NOMO-1 (cell line): Measurements from ENCODE around the gene TMC5.
"Not testable (repeated sequence)": the region's sequence is repeated elsewhere in the genome, so short reads cannot be mapped to it uniquely, and the experiment has no call there.

Source experiments
- DNase-seq, 2 experiments: peaks; one replicate each; lab custom pipeline; 2025; ENCODE audit not compliant: unreplicated experiment in 2 of 2; lab: John Stamatoyannopoulos, UW

Gene TMC5

DNA sequence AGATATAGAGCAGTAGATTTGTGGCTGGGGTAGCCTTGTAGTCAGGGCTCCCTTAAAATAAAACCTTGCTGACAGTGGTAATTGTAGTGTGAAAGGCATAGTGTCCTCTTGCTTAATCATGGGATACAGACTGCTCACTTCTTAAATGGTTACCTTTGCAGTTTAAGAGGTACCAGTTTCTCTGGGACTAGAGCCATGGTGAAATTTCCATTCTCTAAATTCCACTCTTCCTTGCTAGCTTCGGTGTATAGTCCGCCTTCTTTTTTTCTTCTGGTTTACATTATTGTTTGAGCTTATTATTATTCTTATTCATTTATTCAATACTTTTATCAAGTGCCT is 107.7 kb downstream of the TMC5 start:
- no peak for DNase-seq

DNA sequence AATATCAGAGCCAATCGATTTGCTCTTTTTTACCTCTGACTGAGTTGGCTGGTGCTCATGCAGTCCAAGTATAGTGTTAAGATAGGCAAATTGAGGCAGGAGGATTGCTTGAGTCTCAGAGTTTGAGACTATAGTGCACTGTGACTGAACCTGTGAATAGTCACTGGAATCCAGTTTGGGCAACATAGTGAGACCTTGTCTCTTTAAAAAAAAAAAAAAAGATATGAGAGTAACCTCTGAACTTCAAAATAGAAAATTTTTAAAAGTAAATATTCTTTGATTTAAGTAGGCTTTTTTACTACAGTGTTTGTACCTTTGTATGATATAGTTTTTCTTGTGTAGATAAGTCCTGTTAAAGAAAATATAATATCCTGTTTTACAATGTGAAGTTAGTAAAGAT is 109.5 kb downstream of the TMC5 start:
- no peak for DNase-seq

DNA sequence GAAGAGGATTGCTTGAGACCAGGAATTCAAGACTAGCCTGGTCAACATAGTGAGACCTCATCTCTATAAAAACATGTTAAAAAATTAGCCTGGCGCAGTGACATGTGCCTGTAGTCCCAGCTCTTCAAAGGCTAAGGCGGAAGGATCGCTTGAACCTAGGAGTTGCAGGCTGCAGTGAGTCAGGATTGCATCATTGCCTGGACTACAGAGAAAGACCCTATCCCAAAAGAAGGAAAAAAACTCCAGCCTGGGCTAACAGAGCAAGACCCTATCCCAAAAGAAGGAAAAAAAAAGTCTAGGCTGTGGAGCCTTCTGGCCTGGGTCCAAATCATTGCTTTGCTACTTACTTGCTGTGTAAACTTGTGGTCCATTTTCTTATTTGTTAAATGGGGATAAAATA is 111.0 kb downstream of the TMC5 start:
- DNase-seq: no peak

DNA sequence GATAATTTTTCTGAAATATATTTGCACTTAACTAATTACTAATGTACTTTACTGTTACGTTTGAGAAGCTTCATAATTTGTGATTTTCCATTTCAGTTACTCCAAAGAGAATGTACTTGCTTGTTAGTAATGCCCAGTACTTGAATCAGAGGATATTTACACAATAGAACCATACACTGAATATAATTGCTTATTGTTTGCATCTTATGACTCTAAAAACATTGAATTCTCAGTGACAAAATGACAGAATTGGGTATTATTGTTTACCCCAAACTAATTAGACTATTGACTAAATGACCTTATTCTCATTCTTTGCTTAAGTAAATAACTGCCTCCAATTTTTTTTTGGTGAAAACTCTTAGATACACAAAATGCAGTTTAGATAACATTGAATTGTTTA is 114.9 kb downstream of the TMC5 start:
- DNase-seq: no peak

DNA sequence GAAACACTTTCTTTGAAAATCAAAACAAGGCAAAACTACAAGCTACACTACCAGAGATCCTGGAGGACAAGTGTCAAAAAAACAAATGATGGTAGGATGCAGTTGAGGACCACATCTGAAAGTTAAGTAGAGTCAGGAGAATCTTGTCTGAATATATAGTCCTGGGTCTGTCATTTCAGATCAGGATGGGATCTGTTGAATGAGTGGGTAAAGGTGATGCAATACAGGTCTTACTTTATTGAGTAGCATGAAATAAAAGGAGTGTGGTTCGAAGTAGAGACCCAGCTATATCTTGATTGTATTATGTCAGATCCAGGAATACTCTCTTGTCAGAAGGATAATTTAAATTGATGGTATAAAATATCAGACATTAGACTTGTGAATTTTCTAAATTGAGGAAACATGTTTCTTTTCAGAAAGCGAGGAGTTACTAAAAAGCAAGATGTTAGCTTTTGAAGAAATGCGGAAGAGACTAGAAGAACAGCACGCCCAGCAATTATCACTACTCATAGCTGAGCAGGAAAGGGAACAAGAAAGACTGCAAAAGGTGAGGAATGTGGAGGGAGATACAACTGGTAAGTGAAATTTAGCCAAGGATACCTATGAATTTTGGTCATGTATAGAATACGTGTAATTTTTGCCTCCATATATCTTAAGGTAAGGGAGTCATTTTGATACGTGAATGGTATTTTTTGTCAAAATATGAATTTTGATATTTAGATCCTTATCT is 122.7 kb downstream of the TMC5 start:
- no peak for DNase-seq

DNA sequence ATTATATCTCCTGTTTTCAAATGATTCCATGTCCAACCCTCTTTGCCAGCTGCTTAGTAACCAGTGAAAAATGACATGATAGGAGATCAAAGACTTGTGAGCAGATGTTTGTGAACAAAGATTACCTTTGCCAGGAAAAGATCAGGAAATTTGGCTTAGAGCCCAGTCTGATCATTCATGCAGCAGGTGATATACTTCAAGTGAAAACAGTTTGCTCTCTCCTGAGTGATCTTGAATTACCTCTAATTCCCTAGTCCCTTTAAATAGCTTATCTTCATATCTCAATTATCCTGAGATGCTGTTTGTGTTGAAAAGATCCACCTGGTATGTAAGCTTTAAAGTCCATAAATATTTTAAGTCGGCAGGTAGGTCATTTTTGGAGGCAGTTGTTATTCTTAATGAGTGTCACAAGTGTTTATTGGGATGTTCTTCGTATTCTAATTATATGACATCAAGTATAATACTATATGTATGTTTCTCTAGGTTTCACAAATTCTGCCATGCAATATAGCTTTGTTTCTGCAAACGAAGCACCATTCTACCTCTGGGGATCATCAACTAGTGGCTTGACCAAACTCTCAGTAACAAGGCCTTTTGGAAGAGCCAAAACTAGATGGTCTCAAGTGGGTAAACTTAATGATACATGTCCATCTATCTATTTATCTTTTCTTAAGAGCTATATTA is 124.6 kb downstream of the TMC5 start:
- no peak for DNase-seq

DNA sequence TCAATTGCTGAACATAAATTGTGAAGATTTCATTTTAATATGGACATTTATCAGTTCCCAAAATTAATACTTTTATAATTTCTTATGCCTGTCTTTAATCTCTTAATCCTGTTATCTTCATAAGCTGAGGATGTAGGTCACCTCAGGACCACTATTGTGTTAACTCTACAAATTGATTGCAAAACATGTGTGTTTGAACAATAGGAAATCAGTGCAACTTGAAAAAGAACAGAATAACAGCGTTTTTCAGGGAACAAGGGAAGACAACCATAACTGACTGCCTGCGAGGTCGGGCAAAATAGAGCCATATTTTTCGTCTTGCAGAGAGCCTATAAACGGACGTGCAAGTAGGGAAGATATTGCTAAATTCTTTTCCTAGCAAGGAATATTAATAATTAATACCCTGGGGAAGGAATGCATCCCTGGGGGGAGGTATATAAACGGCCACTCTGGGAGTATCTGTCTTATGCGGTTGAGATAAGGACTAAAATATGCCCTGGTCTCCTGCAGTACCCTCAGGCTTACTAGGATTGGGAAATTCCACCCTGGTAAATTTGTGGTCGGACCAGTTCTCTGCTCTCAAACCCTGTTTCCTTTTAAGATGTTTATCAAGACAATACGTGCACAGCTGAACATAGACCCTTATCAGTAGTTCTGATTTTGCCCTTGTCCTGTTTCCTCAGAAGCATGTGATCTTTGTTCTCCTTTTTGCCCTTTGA is 125.8 kb downstream of the TMC5 start:
- not testable (repeated sequence) for DNase-seq

DNA sequence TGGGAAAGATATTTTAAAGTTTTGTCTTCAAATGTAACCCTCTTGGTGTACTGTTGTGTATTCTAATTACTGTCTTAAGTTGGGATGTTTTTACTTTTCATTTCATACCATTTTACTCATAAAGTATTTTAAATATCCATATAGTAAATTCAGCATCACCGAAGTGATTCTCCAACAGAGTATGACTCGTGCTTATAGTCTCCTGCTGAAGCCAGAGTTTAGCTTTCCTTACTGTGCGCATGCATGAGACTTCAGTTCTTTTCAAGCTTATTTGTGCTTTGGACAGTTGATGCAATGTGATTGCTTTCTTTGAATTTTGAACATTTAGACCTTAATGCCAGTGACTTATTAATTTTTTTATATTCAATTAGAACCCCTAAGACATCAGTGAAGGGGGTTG is 130.5 kb downstream of the TMC5 start:
- DNase-seq: no peak
